Muscle of leg (tissue), 11 donors: ENCODE measurements around the gene DLG5. TPM values are rescaled to one million over a fixed set of nuclear protein-coding genes. Genes with fewer than 3 reads are reported as not detected.

ENCODE experiments used
- DNase-seq: peaks from one replicate; pipeline ENCODE4 v3.0.0; 2013
- H3K27ac ChIP-seq: one replicate; pipeline ENCODE4 v1.5.1; 2013; ENCODE audit warnings: mild to moderate bottlenecking, low read length, control low read depth
- H3K27me3 ChIP-seq: one replicate; pipeline ENCODE4 v1.6.1; 2013; ENCODE audit warnings: low read length; ENCODE audit not compliant: control insufficient read depth, insufficient read depth
- H3K36me3 ChIP-seq: one replicate; pipeline ENCODE4 v1.6.1; 2013; ENCODE audit warnings: low read length; ENCODE audit not compliant: control insufficient read depth, insufficient read depth
- H3K4me1 ChIP-seq: one replicate; pipeline ENCODE4 v1.6.1; 2013; ENCODE audit warnings: low read length; ENCODE audit not compliant: control insufficient read depth, insufficient read depth
- H3K4me3 ChIP-seq: one replicate; pipeline ENCODE4 v1.5.1; 2013; ENCODE audit warnings: low read length, control low read depth
- H3K9me3 ChIP-seq: replicated peaks from 2 replicates; pipeline ENCODE4 v1.6.1; 2013; ENCODE audit warnings: low read depth, low read length; ENCODE audit not compliant: control insufficient read depth
- WGBS: methylation state at CpG from one replicate; pipeline ENCODE4 v1.1.5; 2013; ENCODE audit warnings: missing lambda C conversion rate; ENCODE audit not compliant: insufficient coverage; 5-methylcytosine and 5-hydroxymethylcytosine counted together
- polyA plus RNA-seq, 8 donors: library from polyadenylated mRNA; unstranded; fragments of 120-200 nt; gene quantifications; one replicate each; pipeline versions ENCODE4 v1.2.1 to v1.2.3, GENCODE V29; 2013; ENCODE audit warnings: inconsistent platforms in 1 of 8, low replicate concordance in 1 of 8; ENCODE audit not compliant: insufficient read length in 8 of 8, insufficient read depth in 1 of 8
- total RNA-seq: library from RNA; stranded (reverse); fragments of 120-200 nt; gene quantifications from one replicate; pipeline ENCODE4 v1.2.4, GENCODE V29; 2013

The DLG5 gene
- total and polyA plus RNA-seq, 9 donors, result 12.9 to 34.7 (median 24.8) TPM

DNA sequence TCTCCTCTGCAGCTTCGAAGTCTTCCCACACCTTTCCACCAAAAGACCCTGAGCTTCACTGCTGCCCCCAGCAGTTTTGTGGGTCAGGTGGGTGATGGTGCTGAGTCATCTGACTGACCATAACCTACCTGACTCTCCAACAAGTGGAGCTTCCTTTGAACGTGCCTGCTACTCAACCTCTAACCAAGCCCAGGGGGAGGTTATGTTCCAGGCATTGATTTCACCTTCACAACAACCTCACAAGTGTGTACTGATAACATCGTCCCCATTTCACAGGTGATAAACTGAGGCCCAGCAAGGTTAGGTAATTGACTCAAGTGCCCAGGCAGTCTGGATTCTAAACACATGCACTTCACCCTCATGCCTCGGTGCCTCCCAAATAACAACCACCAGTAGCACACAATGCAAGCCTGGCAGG is 66.7 kb downstream of the DLG5 start:
- Histone ChIP-seq H3K27me3 (no peaks in the 10 kb centered on the region), H3K4me3 (no peak overlapping the region), H3K9me3 (no peaks in the 10 kb centered on the region), H3K4me1 (peaks cover 8% of the 10 kb centered on the region), H3K27ac (no peak overlapping the region), H3K36me3 (peaks cover 26% of the 10 kb centered on the region)
- WGBS, result 83% methylated on average over 1 of the region's 4 CpGs
- no peak for DNase-seq

- Histone ChIP-seq H3K4me1 (peaks cover 8% of the 10 kb centered on the region), H3K9me3 (no peaks in the 10 kb centered on the region), H3K36me3 (peaks cover 27% of the 10 kb centered on the region), H3K27me3 (no peaks in the 10 kb centered on the region), H3K27ac (no peak overlapping the region), H3K4me3 (no peak overlapping the region)
- 92% methylated on average over 2 of the region's 7 CpGs for WGBS
- no peak for DNase-seq
Measured at GRCh38 chr10:77859200-77859864, 67.2 kb downstream of the DLG5 start.

DNA sequence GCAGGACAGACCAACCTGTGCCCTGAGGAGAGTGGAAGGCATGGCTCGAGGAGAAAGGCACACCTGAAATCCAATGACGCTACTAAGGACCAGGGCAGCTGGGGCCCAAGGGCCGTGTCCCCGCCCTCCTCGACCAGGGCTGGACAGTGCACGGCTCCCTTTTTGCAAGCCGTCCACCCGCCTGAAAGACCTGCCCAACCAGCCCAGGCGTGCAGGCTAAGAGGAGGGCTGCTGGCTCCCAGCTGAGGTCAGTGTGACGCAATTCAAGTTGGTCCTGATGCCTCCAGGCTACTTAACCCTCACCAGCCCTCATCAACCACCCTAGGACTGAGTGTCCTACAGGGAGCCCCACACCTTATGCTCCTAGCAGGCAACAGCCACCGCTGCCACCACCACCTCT is 69.3 kb downstream of the DLG5 start:
- Histone ChIP-seq H3K4me3 (no peak overlapping the region), H3K9me3 (no peaks in the 10 kb centered on the region), H3K4me1 (no peaks in the 10 kb centered on the region), H3K27ac (no peak overlapping the region), H3K27me3 (no peaks in the 10 kb centered on the region), H3K36me3 (peaks cover 38% of the 10 kb centered on the region)
- 86% methylated on average over 11 of the region's 11 CpGs for WGBS
- DNase-seq, result no peak

DNA sequence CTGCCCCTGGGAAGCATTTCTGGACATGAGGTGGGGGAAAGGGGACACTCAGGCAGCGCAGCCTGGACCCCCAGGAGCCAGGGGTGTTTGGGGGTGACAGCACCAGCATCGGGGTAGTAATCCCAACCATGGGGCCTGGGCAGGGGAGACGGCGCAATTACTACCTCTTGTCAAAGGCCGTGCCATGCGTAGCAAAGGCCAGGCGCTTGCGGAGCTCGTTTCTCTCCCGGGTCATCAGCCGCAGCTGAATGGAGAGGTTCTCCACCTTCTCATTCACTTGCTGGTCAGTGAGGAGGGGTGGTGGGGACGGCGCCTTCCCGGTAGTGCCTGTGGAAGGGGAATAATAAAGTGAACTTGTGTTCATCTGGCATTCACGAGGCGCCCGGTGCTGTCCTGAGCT is 70.0 kb downstream of the DLG5 start:
- no peak overlapping the region for H3K4me3 ChIP-seq
- no peak for DNase-seq
- H3K27me3 ChIP-seq, result no peaks in the 10 kb centered on the region
- peaks cover 38% of the 10 kb centered on the region for H3K36me3 ChIP-seq
- no peaks in the 10 kb centered on the region for H3K9me3 ChIP-seq
- WGBS, result 89% methylated on average over 11 of the region's 17 CpGs
- no peaks in the 10 kb centered on the region for H3K4me1 ChIP-seq
- H3K27ac ChIP-seq, result no peak overlapping the region

GRCh38 chr10:77855404-77856155 is 71.0 kb downstream of the DLG5 start:
- H3K4me3 ChIP-seq, result no peak overlapping the region
- H3K9me3 ChIP-seq, result no peaks in the 10 kb centered on the region
- H3K36me3 ChIP-seq, result peaks cover 43% of the 10 kb centered on the region
- H3K4me1 ChIP-seq, result no peaks in the 10 kb centered on the region
- H3K27me3 ChIP-seq, result no peaks in the 10 kb centered on the region
- WGBS, result 79% methylated on average over 5 of the region's 5 CpGs
- no peak for DNase-seq
- no peak overlapping the region for H3K27ac ChIP-seq

GRCh38 chr10:77854115-77854514 is 72.4 kb downstream of the DLG5 start:
- H3K36me3 ChIP-seq, result peaks cover 48% of the 10 kb centered on the region
- H3K4me1 ChIP-seq, result peaks cover under 1% of the 10 kb centered on the region
- DNase-seq, result no peak
- 98% methylated on average over 5 of the region's 6 CpGs for WGBS
- H3K27me3 ChIP-seq, result no peaks in the 10 kb centered on the region
- no peak overlapping the region for H3K4me3 ChIP-seq
- H3K27ac ChIP-seq, result no peak overlapping the region
- H3K9me3 ChIP-seq, result no peaks in the 10 kb centered on the region

GRCh38 chr10:77853256-77853655 is 73.3 kb downstream of the DLG5 start:
- peaks cover 2% of the 10 kb centered on the region for H3K4me1 ChIP-seq
- no peaks in the 10 kb centered on the region for H3K9me3 ChIP-seq
- H3K36me3 ChIP-seq, result peaks cover 53% of the 10 kb centered on the region
- H3K4me3 ChIP-seq, result no peak overlapping the region
- WGBS, result 95% methylated on average over 14 of the region's 16 CpGs
- no peak overlapping the region for H3K27ac ChIP-seq
- no peaks in the 10 kb centered on the region for H3K27me3 ChIP-seq
- no peak for DNase-seq

- no peaks in the 10 kb centered on the region for H3K27me3 ChIP-seq
- WGBS, result 88% methylated on average over 12 of the region's 17 CpGs
- H3K36me3 ChIP-seq, result peaks cover 44% of the 10 kb centered on the region
- DNase-seq, result no peak
- no peak overlapping the region for H3K27ac ChIP-seq
- H3K9me3 ChIP-seq, result no peaks in the 10 kb centered on the region
- H3K4me1 ChIP-seq, result peaks cover 8% of the 10 kb centered on the region
- no peak overlapping the region for H3K4me3 ChIP-seq
Measured at GRCh38 chr10:77850620-77851231, 75.8 kb downstream of the DLG5 start.

DNA sequence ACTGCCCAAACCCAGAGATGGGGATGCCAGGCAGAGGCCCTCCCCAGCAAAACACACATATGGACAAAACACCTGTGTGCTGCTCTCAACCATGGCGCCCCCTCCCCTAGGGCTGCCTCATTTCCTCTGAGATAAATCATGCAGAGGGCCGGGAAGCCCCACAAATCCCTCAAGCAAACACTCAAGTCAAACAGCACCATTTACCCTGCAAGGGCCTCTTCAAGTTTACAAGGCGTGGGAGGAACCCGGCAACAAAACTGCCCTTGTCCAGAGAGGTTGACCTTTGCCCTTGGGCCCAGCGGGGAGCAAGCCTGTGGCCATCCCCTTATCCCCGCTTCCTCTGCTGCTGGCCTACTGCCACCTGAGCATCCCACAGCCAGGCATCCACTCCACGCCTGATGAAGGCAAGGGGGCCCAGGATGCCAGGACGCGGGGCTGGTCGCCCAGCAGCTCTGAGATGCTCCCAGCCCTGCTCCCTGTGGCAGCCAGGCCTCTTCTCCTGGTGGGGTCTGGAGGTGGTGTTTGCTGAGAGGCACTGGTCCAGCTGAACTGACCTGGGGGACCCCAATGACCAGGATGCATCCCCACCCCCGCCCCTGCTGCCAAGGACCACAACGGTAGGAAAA is 77.4 kb downstream of the DLG5 start:
- WGBS, result 57% methylated on average over 7 of the region's 12 CpGs
- DNase-seq, result no peak
- no peaks in the 10 kb centered on the region for H3K27me3 ChIP-seq
- H3K4me1 ChIP-seq, result peaks cover 10% of the 10 kb centered on the region
- no peak overlapping the region for H3K4me3 ChIP-seq
- H3K27ac ChIP-seq, result no peak overlapping the region
- H3K9me3 ChIP-seq, result no peaks in the 10 kb centered on the region
- H3K36me3 ChIP-seq, result peaks cover 42% of the 10 kb centered on the region

DNA sequence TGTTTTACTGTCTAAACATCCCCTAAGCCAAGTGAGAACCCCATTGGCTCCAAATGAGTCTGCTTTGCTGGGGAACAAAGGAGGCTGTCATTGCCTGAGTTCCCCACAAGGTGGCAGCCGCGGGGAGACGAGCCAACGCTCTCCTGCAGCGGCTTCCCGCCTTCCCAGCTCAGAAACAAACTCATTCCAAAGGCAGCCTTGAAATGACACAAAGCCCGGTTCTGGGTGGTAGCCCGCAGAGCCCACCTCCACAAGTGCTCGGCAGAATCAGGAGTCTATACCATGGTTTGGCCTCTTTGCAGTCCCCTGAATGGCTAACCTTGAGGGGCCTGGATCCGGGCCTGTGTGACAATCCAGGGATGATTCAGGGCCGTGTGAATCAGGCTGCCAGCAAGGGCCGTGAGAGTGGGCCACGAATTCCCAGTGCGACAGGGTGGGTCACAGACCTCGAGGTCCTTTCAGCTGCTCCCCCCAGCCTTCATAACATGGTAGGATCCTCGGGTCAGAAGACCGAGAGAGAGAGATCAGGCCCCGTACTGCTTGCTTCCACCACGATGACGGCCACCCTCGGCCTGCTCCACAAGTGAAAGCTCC is 79.7 kb downstream of the DLG5 start:
- 25% methylated on average over 21 of the region's 21 CpGs for WGBS
- H3K4me3 ChIP-seq, result no peak overlapping the region
- no peaks in the 10 kb centered on the region for H3K27me3 ChIP-seq
- H3K9me3 ChIP-seq, result no peaks in the 10 kb centered on the region
- H3K36me3 ChIP-seq, result peaks cover 50% of the 10 kb centered on the region
- H3K4me1 ChIP-seq, result peaks cover 10% of the 10 kb centered on the region
- H3K27ac ChIP-seq, result peak overlapping the region; percentile 47
- peak; percentile 82 for DNase-seq
